SK-N-MC (cell line): ENCODE results near the gene SGPP2.

Source experiments
- EZH2 ChIP-seq: fragments of 200-600 bp; sonication (generic); IDR thresholded peaks from one replicate; pipeline ENCODE4 v1.6.1; 2017; ENCODE audit warnings: antibody characterized with exemption
- FOXP2 ChIP-seq: optimal IDR thresholded peaks from 2 replicates; pipeline ENCODE3; 2011; ENCODE audit warnings: mild to moderate bottlenecking, moderate library complexity; ENCODE audit not compliant: insufficient read depth; ENCODE audit errors: extremely low read length, control extremely low read depth
- POLR2AphosphoS5 ChIP-seq: IDR thresholded peaks from 2 replicates; pipeline ENCODE4 v1.6.1; 2012; ENCODE audit warnings: mild to moderate bottlenecking, low read depth, low read length, borderline replicate concordance

GRCh38 chr2:222576171-222577081 lies 152.1 kb downstream of the SGPP2 start:
- TF ChIP-seq FOXP2 (no peak), EZH2 (no peak), POLR2AphosphoS5 (no peak)
